OCI-M1 (cell line): ENCODE data around the gene ZNF236.

Source experiments
- DNase-seq: peaks from one replicate; lab custom pipeline; 2025; lab: John Stamatoyannopoulos, UW

ZNF236 gene

GRCh38 chr18:76821356-76821874 lies 942 bp upstream of the ZNF236 start:
- no peak for DNase-seq

GRCh38 chr18:76821875-76822505 lies 367 bp upstream of the ZNF236 start:
- DNase-seq, result peak; percentile 68

- DNase-seq, result no peak
These were observed 793 bp downstream of the ZNF236 start for GRCh38 chr18:76823161-76823538.

GRCh38 chr18:76823587-76824011 lies 1.2 kb downstream of the ZNF236 start:
- peak; percentile 70 for DNase-seq

- no peak for DNase-seq
These were observed 1.9 kb downstream of the ZNF236 start for GRCh38 chr18:76824145-76824676.

- DNase-seq, result no peak
These were observed 2.4 kb downstream of the ZNF236 start for GRCh38 chr18:76824754-76825153.

- DNase-seq, result no peak
These were observed 5.1 kb downstream of the ZNF236 start for GRCh38 chr18:76827205-76828200.

- DNase-seq, result no peak
These were observed 12.0 kb downstream of the ZNF236 start for GRCh38 chr18:76834379-76834778.

GRCh38 chr18:76835380-76835779 lies 13.0 kb downstream of the ZNF236 start:
- no peak for DNase-seq

GRCh38 chr18:76837071-76837470 lies 14.7 kb downstream of the ZNF236 start:
- DNase-seq, result no peak

GRCh38 chr18:76838182-76838581 lies 15.8 kb downstream of the ZNF236 start:
- DNase-seq, result peak; percentile 15

- DNase-seq, result no peak
These were observed 16.9 kb downstream of the ZNF236 start for GRCh38 chr18:76839086-76839794.

- no peak for DNase-seq
These were observed 20.6 kb downstream of the ZNF236 start for GRCh38 chr18:76842837-76843530.

GRCh38 chr18:76844144-76844543 lies 21.8 kb downstream of the ZNF236 start:
- no peak for DNase-seq

GRCh38 chr18:76844742-76845477 lies 22.6 kb downstream of the ZNF236 start:
- DNase-seq, result no peak

GRCh38 chr18:76846217-76846616 lies 23.9 kb downstream of the ZNF236 start:
- DNase-seq, result no peak

GRCh38 chr18:76847916-76848315 lies 25.6 kb downstream of the ZNF236 start:
- peak; percentile 21 for DNase-seq

GRCh38 chr18:76850112-76850511 lies 27.8 kb downstream of the ZNF236 start:
- DNase-seq, result no peak

- no peak for DNase-seq
These were observed 33.2 kb downstream of the ZNF236 start for GRCh38 chr18:76855594-76855993.

GRCh38 chr18:76857476-76857875 lies 35.1 kb downstream of the ZNF236 start:
- no peak for DNase-seq
